GM12864 (cell line): ENCODE measurements around the gene ARAP1.

ENCODE experiments used
- DNase-seq: peaks from one replicate; pipeline ENCODE4 v3.0.0-alpha.2; 2011; ENCODE audit warnings: low read depth
- H3K4me3 ChIP-seq: 2 replicates; pipeline ENCODE4 v1.5.1; 2011; ENCODE audit warnings: mild to moderate bottlenecking, low read depth, low read length, control low read depth
- CTCF ChIP-seq: IDR thresholded peaks from 2 replicates; pipeline ENCODE4 v1.5.1; 2011; ENCODE audit warnings: low read depth, mild to moderate bottlenecking, moderate library complexity, low read length, control low read depth, inconsistent platforms; ENCODE audit errors: missing control alignments

Gene ARAP1

GRCh38 chr11:72745511-72745910 lies 6.7 kb downstream of the ARAP1 start:
- H3K4me3 ChIP-seq, result no peak overlapping the region
- DNase-seq, result no peak
- no peak for TF ChIP-seq CTCF

DNA sequence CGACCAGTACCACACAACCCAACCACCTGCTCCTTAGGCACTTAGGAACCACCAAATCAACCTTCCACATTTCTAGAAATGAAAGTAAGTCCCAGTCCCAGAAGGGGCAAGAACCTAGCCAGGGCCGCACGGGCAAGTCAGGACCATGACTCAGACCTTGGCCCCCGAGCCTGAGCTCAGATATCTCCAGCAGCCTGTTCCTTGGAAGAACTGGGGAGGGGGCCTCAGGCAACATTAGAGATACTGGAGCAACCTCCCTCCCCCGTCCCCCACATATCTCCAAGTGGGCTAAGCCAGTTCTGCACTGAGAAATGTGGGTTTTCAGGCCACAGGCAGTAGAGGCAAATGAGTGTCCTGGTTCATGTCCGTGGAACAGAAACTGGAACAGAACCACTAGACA lies 7.7 kb downstream of the ARAP1 start:
- H3K4me3 ChIP-seq, result peak overlapping the region; percentile 1; the same call in 1 of the 2 replicates
- DNase-seq, result no peak
- TF ChIP-seq CTCF, result no peak

DNA sequence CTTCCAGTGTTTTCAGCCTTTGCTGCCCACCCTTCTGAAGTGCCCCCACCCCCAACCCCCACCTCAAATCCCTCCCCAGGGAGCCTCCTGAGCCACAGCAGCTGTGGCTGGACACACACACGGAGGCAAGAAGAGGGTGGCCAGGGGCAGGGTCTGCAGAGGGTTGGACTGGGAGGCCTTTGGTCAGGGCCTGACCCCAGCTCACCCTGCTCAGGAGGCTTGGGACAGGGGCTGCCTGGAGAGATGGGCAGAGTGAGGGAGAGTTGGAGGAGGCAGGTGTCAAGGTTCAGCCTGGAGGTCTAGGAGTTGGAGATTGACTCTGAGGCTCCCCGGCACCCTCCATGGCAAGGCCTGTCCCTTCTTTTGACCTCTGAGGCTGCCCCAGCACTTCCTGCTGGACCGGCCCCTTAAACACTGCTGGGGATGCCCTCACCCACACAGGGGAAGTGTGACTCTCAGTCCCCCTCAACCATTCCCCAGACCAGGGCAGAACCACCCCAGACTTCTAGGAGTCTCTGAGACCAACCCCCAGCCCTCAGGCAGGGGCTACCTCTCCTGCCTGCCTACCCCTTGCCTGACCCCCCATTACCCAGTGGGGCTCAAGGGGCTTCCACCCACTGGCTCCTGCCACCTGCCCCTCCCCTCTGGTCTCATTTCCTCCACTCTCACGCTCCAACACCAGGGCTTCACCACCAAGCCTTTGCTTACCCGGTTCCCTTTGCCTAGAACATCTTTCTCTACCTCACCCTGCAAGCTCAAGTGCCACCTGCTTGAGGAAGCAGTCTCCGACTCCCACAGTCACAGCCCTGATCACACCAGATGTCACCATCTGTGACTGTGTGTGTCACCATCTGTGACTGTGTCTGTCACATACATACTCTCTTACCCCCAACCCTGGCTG lies 8.6 kb downstream of the ARAP1 start:
- no peak for TF ChIP-seq CTCF
- DNase-seq, result peak; percentile 82
- no peak overlapping the region for H3K4me3 ChIP-seq

DNA sequence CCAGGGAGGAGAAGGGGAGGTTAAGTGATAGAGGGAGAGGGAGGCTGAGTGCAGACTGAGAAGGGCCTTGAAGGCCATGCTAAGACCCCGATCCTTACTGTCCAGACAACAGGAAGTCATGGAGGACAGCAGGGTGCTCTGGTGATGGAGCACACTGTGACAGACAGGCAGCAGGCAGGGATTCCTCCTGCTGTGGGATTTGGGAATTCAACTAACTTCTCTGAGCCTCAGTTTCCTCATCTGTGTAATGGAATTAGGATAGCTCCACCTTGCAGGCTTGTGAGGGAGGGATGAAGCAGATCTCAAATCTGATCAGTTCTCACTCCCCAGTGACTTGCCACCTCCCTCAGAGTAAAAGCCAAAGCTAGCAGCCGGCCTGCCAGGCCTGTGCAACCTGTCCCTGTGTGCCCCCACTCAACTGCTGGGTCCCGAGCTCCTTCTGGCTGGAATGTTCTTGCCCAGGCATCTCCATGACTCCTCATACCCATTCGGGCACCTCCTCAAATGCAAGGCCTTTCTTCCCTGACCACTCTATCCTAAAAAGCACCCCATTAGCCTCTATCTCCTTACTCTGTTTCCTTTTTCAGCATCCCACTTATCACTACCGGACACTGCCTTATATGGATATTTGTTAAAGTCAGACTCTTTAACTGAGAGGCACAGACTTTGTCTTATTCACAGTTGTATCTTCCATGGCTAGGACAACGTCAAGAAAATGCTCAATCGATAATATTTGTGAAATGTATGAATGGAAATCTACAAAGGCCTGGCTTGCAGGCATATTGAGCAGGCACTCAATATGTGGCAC lies 9.5 kb downstream of the ARAP1 start:
- DNase-seq, result no peak
- no peak overlapping the region for H3K4me3 ChIP-seq
- TF ChIP-seq CTCF, result no peak

DNA sequence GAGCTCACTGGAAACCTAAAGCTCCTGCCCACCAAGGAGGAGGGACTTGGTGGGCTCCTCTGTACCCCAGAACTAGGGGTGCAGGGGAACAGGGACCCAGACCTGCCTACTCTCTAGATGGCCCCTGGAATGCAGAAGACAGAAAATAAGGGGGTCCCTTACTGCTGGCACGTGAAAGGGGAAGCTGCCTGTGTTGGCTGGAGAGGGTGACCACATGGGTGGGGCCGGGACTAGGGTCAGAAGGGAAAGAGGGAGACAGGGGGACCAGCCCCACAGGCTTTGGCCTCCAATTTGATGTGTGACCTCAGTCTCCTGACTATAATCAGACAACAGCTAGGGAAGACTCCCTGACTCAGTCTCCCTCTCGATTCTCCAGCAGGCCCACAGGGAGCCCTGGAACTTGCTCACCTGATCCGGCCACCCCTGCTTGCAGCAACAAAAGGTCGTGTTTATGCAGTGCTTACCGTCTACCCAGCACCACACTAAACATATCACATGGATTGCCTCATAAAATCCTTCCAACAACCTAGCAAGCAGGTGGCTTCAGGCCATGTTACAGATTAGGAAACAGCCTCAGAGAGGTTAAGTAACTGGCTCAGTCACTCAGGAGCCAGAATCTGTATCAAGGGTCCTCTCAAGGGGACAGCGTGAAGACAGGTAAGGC lies 10.2 kb downstream of the ARAP1 start:
- no peak for DNase-seq
- H3K4me3 ChIP-seq, result no peak overlapping the region
- no peak for TF ChIP-seq CTCF

DNA sequence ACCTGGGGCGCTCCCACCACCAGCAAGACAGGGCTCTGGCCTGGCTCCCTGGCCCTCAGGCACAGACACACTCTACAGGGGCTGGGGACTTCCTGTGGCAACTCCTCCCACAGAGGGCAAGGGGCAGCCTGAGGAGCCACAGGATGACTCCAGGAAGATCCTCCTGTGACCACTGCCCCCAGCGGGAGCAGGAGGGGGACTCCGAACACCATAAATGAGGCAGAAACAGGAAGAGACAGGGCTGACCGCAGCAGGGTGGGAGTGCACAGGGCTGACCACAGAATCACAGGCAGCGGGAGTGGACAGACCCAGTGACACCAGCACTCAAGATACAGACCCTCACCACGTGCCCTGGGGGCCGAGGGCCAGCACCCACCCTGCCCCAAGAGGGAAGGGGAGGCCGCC lies 10.8 kb downstream of the ARAP1 start:
- no peak for DNase-seq
- peak; percentile 3 for TF ChIP-seq CTCF
- no peak overlapping the region; the same call in 1 of the 2 replicates for H3K4me3 ChIP-seq
